ENCODE data around the gene FSD2.
"Not testable (repeated sequence)": the region's sequence is repeated elsewhere in the genome, so short reads cannot be mapped to it uniquely, and the experiment has no call there.

FSD2 gene

DNA sequence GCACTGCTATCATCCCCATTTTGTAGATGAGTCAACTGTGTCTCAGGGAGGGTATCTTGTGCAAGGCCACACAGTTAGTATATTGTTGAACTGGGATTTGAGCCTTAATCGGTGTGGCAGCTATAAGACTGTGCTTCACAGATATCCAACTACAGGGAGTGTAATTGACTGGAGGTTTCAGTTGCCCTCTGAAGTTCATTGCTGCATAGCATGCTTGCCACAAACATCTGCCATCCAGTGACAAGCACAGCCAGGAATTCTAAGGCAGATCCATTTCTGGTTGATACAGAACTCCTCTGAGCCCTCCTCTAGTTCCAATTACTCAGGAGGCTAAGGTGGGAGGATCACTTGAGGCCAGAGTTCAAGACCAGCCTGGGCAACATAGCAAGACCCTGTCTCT, 16.4 kb downstream of the FSD2 start:
- DNase-seq = no peak

DNA sequence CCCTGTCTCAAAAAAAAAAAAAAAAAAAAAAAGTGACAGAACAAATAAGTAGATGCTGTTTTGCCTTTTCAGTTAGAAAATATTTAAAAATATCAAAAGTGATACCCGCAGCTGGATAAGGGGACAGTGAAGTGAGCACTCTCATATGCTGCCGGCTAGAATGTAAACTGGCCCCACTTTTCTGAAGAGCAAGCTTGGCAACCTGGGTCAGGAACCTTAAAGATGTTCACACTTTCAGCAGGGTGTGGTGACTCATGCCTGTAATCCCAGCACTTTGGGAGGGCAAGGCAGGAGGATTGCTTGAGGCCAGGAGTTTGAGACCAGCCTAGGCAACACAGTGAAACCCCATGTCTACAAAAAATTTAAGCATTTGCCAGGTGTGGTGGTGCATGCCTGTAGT, 17.4 kb downstream of the FSD2 start:
- DNase-seq = no peak

DNA sequence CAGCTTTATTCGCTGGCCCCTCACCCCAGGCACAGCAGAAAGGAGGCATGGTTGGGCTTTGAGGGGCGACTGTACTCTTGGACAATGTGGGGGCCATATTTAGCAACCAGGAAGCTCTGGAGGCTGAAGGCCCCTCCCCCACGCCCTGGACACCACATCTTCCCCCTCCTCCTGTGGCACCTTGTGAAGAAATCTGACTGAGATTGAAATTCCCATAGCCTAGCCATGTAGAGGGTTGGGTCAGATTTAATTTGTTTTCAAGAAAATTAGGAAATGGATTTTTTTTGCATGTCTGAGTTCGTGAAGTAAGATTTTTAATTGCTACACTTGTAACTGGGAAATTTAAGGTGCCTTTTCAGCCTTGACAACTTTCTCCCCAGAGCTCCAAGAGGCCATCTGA, 24.5 kb downstream of the FSD2 start:
- no peak for DNase-seq

DNA sequence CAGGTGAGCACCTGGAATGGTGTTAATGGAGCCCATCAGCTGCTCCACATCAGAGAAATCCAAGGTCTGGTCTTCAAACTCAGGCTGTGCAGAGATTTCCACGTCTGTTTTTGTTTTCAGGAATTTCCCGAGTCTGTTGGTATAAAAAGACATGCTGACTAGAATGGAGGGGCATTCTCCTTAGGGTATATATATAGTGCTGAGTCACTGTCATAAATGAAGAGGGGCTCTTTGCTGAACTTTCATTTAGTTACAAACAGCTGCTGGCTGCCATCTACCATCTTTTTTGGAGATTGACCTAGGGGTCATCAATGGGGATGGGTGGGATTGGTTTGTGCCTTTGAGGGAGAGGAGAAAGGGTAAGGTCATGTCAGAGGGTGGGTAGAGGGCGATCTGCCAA, 27.1 kb downstream of the FSD2 start:
- no peak for DNase-seq

DNA sequence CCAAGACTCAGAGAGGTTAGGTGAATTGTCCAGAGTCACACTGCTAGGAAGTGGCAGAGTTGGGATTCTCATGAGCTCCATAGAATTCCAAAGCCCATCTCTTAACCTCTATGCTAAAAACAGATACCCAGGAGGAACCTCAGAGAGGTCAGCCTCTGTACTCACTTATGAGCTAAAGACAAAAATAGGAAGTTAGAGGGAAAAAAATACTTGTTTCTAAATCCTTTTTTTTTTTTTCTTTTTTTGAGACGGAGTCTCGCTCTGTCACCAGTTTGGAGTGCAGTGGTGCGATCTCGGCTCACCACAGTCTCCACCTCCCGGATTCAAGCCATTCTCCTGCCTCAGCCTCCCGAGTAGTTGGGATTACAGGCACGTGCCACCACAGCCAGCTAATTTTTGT, 31.4 kb downstream of the FSD2 start:
- DNase-seq = no peak

DNA sequence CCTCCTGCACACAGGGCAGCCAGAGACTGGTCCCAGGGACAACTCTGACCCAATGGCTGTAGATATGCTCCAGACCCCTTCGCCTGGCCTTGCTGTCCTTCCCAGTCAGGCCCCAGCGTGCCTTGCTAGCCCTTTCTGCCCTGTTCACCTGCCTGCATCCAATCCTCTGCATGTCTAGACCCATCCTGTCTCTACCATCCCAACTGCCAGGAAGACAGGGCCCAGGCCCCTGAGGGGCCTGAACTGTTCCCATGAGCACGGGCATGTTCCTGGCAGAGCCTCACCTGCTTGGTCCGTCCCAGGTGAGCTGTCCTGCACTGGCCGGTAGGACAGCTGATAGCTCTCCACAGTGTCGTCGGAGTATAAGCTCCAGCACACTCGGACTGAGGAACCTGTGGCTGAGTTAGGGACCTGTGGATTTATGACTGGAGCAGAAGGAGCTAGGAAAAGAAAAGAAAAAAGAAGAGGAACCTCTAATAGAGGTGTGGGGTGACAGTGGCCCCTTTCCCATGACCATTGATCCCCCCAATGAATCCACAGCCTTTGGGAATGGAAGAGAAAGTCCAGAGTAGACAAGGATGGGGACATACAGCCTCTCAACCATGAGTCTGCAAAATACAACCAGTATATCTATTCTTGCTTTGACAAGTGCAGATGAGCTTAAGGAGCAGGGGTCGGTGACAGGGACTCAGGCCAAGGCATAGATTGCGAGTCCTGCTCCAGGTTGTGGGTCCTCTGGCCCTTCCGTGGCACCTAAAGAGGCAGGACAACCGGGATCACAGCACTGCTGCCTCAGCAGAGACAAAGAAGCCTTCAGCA, 33.9 kb downstream of the FSD2 start:
- no peak for DNase-seq

DNA sequence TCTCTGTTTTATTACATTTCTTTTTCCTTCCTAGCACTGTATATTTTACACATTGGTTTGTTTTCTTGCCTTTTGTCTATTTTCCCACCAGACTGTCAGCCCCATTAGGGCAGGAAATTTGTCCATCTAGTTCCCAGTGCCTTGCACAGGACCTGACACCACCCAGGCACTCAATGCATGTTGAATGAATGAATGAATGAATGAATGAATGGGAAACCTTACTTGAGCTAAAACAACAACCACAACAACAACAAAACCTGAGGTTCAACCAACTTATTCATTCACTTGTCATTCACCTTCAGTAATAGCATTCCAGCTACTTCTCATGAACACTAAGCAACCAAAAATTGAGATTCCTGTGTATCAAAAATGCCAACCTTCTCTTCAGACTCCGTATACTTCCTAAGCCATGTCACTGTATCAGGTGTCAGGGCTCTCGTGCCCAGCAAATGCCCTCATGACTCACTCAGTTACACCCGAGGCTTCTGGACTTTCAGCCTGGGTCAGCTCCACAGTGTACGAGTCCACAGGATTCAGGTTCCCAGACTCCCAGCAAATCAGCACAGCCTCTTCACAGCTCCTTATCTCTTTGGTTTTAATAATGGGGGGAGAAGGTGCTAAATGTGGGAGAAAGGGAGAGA, 37.3 kb downstream of the FSD2 start:
- DNase-seq = no peak

DNA sequence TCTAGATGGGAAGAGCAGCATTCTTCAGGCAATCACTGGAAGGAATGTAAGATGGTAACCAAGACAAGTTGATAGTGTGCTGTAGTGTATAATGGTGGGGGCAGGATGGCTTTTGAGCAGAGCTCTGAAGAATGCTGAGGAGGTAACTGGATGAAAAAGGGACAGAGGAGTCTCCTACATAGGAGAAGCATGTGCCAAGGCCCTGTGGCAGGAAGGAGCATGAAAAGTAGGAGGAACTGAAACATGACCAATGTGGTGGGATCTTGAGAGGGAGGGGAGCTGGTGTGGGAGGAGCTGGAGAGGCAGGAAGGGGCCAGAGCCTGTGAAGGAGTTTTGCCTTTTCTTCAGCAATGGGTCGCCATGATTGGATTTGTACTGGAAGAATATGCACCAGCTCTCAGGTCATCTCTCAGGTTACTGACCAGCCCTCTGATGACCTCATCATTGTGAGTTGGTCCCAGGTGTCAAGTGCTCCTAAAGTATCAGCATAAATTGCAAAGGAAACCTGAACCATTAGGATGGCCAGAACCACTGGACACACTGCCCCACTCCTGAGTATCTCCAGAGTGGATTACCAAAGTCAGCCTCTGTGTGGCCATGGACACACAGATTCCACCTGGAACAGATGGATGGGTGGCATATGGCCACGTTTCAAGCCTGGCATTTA, 38.6 kb downstream of the FSD2 start:
- DNase-seq = no peak

DNA sequence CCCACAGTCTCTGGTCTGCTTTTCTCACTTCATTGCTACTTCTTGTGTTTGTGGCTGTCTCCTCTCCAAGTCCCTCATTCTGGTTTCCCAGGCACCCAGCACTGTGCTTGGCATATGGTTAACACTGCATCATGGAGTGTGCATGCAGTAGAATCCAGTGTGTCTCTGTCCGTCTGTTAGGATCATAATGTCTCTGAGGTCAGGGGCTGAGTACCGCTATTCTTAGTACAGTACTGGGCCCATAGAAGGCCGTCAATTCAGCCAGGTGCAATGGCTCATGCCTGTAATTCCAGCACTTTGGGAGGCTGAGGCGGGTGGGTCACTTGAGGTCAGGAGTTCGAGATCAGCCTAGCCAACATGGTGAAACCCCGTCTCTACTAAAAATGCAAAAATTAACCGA, 39.7 kb downstream of the FSD2 start:
- not testable (repeated sequence) for DNase-seq

DNA sequence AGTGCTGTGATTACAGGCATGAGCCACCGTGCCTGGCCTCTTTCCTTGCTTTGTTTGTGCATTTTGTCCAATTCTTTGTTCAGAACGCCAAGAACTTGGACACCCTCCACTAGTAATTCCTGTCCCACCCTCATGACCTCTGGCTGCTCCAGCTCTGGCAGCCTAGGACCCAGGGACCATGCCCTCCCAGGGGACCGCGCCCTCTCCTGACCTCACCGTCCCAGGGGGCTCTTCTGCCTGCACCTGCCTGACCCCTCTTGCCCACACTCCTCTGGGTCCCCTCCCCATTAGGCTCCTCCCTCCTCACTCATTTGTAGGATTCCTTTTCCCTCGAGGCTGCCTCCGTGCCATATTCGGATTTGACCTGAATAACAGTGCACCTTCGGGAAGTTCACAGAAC, 41.1 kb downstream of the FSD2 start:
- DNase-seq = no peak

DNA sequence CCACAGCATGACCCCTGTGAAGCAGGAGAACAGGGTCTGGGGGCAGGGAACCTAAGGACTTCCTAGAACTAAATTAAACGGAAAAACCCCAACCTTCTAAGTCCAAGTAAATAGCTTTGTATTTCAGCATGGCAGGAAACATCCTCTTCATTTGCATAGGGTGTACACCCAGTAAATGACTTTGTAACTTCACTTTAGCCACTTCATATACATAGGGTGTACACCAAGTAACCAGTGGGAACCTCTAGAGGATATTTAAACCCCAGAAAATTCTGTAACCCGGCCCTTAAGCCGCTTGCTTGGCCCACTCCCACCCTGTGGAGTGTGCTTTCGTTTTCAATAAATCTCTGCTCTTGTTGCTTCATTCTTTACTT, 41.8 kb downstream of the FSD2 start:
- DNase-seq = no peak

DNA sequence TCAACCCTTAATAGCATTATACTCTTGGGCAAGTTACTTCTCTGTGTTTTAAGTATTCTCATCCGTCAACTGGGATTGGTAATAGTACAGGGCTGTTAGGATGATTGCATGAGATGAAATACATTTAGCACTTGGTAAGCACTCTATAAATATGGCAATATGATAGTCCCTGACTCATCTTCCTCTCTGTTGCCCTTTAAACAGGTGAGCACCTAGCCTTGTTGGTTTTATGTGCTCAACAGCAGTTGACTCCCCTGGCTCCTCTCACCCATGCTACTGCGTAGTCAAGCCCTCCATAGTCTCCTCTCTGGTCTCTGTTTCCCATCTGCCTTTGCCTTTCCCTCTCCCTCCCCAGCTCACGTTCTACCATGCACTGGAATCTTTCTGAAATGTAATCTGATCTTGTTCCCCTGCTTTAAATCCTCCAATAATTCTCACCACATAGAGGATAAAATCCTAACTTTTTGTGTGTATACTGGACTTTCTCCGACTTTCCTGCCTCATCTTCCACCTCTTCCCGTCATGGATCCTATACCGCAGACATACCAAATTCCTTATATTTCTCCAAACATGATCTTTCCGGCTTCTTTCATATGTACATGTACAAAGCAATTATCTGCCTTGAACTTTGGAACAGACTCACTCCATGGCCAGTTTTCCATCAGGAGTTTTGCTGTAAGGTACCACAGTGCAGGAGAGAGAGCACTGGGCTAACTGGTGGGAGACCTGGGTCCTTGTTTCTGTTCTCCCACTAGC, 42.3 kb downstream of the FSD2 start:
- no peak for DNase-seq

DNA sequence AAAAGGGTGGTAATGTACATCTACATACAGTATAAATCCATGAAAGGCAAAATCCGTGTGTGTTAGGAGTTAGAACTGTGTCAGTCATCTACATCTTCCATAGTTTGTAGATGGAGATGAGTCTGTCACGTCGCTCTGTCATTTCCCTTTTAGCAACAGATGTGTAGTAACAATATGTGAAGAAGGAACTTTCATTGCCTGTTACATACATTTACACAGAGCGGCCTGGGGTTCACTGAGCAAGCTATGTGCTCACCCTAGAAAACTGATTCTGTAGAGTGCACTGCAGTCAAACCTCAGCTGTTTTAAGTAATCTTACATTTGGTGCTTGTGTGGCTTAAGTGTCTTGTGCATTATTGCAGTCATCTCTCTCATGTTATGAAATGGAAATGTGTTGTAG, 54.6 kb downstream of the FSD2 start:
- DNase-seq = no peak

DNA sequence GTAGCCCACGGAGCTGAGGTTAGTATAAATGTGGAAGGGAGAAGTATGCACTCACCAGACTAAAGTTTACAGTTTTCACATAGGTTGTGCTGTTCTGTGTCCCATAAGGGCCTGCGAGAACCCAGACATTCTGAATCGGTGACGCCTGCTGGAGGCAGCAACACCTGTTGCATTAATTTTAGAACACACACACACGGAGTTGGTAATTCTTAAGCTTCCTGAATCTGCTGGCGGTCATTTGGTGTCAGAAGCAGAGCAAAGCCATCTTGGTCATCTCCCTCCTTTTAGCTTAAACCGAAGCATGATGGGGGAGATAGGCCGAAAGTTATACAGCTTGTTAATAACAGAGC, 55.1 kb downstream of the FSD2 start:
- DNase-seq = no peak

DNA sequence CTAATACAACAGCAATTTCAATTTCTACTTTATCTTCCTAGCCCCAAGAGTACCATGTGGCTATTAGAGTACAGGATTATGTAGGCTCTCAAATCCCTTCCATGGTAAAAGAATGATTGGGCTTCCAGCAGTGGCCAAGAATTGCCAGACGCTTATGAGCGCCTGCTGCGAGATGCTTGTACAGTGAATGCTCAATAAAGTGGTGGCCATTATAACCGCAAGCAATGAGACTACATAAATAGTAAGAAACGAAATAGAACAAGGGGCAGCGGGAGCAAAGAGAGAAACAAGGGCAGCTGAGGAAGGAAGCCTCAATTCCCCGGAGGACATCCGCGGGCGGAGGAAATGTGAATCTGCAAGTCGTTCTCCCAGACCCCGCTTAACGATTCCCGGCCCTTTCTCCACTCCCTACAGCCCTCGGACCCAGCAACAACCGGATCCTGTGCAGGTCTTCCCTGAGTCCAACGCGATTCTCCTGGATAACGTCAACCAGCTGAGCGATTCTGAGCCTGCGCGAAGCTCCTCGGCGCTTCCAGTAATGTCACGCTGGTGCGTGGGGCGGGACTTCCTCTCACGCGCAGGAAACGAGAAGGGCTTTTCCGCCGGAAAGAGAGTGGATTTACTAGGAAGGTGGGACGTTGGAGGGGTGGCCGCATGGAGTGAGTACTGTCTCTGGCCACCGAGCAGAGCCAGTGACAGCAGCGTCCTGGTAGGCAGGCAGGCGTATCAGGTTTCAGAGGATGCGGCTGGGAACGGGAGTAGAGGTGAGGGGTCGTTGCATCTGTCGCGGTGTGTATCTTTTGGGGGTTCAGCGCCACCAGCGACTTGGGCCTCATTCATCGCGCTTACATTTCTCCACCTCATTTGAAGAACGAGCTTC, 55.7 kb downstream of the FSD2 start:
- DNase-seq = peak; percentile 63

DNA sequence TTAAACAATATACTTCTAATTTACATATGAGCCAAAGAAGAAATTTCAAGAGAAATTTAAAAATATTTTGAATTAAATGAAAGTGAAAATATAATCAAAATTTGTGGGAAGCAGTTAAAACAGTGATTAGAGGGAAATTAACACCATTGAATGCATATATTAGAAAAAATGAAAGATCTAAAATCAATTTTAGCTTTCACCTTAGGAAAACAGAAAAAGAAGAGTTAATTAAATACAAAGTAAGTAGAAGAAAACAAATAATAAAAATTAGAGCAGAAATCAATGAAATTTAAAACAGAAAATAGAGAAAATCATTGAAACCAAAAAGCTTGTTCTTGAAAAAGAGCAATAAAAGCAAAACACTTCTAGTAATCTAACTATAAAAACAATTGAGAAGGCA, 57.6 kb downstream of the FSD2 start:
- no peak for DNase-seq

DNA sequence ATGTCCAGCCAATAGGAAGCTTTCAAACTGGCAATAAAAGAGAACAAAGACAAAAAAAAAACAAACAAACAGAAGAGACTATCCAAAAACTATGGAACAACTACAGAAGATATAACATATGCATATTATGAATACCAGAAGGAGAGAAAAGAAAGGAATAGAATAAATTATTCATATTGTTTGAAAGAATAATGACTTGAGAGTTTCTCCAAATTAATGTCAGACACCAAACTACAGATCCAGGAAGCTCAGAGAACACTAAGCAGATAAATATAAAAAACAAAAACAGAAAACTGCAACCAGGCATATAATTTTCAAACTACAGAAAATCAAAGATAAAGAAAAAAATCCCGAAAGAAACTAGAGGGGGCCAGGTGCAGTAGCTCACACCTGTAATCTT, 62.1 kb downstream of the FSD2 start:
- no peak for DNase-seq

DNA sequence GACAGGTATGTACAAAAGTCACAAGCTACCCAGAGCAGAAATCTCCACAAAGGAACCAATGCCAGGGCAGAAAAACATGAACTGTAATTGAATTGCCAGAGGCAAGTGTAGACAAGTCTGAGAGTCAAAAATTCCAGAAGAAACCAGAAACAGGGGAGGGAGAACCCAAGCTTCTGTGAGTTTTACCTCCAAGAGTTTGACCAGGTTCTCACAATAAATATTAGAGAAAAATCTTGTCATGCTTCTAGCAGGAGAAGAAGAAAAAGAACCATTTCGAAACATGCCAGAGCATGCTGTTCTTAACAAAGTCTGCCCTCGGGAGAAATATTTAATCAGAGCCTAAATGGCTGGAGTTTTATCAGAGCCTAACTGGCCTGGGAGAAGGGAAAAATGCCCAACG, 63.7 kb downstream of the FSD2 start:
- DNase-seq = no peak

DNA sequence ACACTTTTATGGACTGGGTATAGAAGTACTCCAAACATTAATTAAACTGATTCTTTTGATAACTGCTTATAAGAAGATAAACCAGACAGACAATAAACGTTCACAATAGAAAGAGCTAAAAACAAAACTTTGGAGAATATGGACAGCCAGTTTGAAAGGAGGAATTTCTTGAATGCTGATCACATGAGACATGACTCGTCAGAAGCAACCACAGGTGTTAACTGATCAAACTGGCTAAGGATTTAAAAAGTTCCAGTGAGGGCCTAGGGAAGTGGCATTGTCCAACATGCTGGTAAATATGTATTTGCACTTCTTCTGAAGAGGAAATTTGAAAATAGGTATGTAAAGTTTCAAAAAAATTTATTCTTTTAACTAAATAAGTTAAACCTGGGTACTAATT, 66.8 kb downstream of the FSD2 start:
- no peak for DNase-seq

DNA sequence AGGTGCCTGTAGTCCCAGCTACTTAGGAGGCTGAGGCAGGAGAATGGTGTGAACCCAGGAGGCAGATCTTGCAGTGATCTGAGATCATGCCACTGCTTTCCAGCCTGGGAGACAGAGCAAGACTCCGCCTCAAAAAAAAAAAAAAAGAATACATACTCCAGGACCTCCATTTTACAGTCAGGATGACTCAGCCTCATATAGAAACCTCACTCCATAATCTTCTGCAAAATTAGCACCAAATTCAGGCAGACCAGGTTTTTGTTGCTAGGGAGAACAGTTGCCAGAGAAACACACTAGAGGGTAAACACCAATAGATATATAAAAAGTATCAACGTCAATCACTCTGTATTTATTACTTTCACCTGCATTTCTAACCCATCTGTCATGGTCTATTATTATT, 67.9 kb downstream of the FSD2 start:
- DNase-seq = no peak

DNA sequence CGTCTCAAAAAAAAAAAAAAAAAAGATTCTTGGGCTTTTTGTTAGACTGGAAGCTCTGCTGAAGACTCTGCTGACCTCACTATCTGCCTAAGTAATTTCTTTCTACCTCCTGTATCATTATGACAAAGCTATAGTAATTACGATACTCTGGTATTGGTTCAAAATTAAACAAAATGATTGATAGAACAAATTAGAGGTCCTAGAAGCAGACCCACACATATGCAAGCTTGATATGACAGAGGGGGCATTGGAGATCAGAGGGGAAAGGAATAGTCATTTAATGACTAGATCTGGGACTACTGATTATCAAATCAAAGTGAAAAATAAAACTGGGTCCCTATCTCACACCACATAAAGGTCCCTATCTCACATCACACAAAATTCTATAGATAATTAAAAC, 74.3 kb downstream of the FSD2 start:
- DNase-seq = no peak

DNA sequence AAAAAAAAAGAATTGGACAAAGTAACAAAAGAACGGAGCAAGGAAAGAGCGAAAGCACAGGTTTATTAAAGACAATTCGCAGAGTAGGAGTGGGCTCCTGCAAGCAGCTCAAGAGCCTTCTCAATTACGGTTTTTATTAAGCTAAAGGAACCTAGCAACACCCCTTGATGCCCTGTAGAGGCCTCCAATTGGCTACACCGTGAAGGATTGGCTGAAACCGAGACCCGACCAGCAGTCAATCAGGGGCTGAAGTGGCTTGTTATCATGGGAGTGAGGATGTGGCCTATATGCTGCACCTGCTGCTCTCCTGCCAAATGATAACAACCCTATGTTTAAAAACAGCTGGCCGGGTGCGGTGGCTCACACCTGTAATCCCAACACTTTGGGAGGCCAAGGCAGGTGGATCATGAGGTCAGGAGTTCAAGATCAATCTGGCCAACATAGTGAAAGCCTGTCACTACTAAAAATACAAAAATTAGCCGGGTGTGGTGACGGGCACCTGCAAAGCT, 75.8 kb downstream of the FSD2 start:
- no peak for DNase-seq

Measured in GOT3 (cell line).